HEK293 (cell line): ENCODE results near the gene CCDC38.

Experiments used
- CTCF ChIA-PET: fragments of 350-600 bp; formaldehyde crosslinking; extraction: SDS; loops from one replicate; lab custom pipeline; 2021; ENCODE audit warnings: antibody characterized with exemption; lab: Yijun Ruan, JAX
- POLR2A ChIA-PET: fragments of 300-600 bp; formaldehyde crosslinking; extraction: SDS; loops from one replicate; lab custom pipeline; 2020; ENCODE audit warnings: antibody characterized with exemption, inconsistent platforms; lab: Yijun Ruan, JAX
- H3K27ac ChIP-seq: fragments of 200-500 bp; sonication (Bioruptor generic); 2 replicates; pipeline ENCODE4 v1.5.1; 2014; ENCODE audit warnings: low read depth, low read length, control low read depth, inconsistent platforms; ENCODE audit errors: extremely low read depth
- H3K36me3 ChIP-seq, 2 experiments: fragments of 200-500 bp in 1 of 2; sonication (Bioruptor generic) in 1 of 2; 1 replicate in 1 of 2; 2 replicates in 1 of 2; pipeline ENCODE4 v1.5.1; 2014 to 2017; ENCODE audit warnings: inconsistent platforms in 2 of 2, low read length in 2 of 2; ENCODE audit not compliant: control insufficient read depth in 2 of 2, insufficient read depth in 1 of 2
- H3K4me1 ChIP-seq: fragments of 200-500 bp; sonication (Bioruptor generic); 2 replicates; pipeline ENCODE4 v1.5.1; 2014; ENCODE audit warnings: mild to moderate bottlenecking, low read length, inconsistent platforms; ENCODE audit not compliant: control insufficient read depth, insufficient read depth
- H3K4me3 ChIP-seq: 2 replicates; pipeline ENCODE4 v1.5.1; 2011; ENCODE audit warnings: low read depth, mild to moderate bottlenecking, control low read depth, low read length, moderate library complexity
- H3K9me3 ChIP-seq: fragments of 200-500 bp; sonication (Bioruptor generic); 2 replicates; pipeline ENCODE4 v1.5.1; 2014; ENCODE audit warnings: low read depth, low read length, inconsistent platforms; ENCODE audit not compliant: control insufficient read depth, insufficient read depth
- GLIS1 ChIP-seq: fragments of 450-650 bp; formaldehyde crosslinking; IDR thresholded peaks from 2 replicates; pipeline ENCODE4 v1.5.1; 2016; ENCODE audit warnings: missing biosample characterization, missing genetic modification characterization
- MZF1 ChIP-seq: fragments of 450-650 bp; formaldehyde crosslinking; IDR thresholded peaks from 2 replicates; pipeline ENCODE4 v1.5.1; 2017; ENCODE audit warnings: missing biosample characterization, missing genetic modification characterization, borderline replicate concordance
- PRDM1 ChIP-seq: fragments of 450-650 bp; formaldehyde crosslinking; IDR thresholded peaks from 2 replicates; pipeline ENCODE4; 2016; ENCODE audit warnings: missing biosample characterization, missing genetic modification characterization
- PRDM10 ChIP-seq: fragments of 450-650 bp; formaldehyde crosslinking; IDR thresholded peaks from 2 replicates; pipeline ENCODE4 v1.5.1; 2016; ENCODE audit warnings: missing biosample characterization, missing genetic modification characterization
- ZBTB20 ChIP-seq: fragments of 450-650 bp; formaldehyde crosslinking; IDR thresholded peaks from 2 replicates; pipeline ENCODE4 v1.5.1; 2016; ENCODE audit warnings: missing biosample characterization, missing genetic modification characterization
- ZBTB48 ChIP-seq: fragments of 450-650 bp; formaldehyde crosslinking; IDR thresholded peaks from 2 replicates; pipeline ENCODE4 v1.5.1; 2016; ENCODE audit warnings: missing biosample characterization, missing genetic modification characterization
- ZIC2 ChIP-seq: fragments of 450-650 bp; formaldehyde crosslinking; IDR thresholded peaks from 2 replicates; pipeline ENCODE4 v1.5.1; 2016; ENCODE audit warnings: missing biosample characterization, missing genetic modification characterization
- ZNF157 ChIP-seq: fragments of 450-650 bp; formaldehyde crosslinking; IDR thresholded peaks from 2 replicates; pipeline ENCODE4 v1.5.1; 2016; ENCODE audit warnings: missing biosample characterization, missing genetic modification characterization
- ZNF169 ChIP-seq: fragments of 450-650 bp; formaldehyde crosslinking; IDR thresholded peaks from 2 replicates; pipeline ENCODE4 v1.5.1; 2016; ENCODE audit warnings: missing biosample characterization, missing genetic modification characterization
- ZNF184 ChIP-seq: fragments of 450-650 bp; IDR thresholded peaks from 2 replicates; pipeline ENCODE4 v1.5.1; 2018; ENCODE audit warnings: missing biosample characterization, mild to moderate bottlenecking, missing genetic modification characterization
- ZNF202 ChIP-seq: fragments of 450-650 bp; formaldehyde crosslinking; IDR thresholded peaks from 2 replicates; pipeline ENCODE4 v1.5.1; 2016; ENCODE audit warnings: missing biosample characterization, missing genetic modification characterization, borderline replicate concordance
- ZNF223 ChIP-seq: fragments of 450-650 bp; formaldehyde crosslinking; IDR thresholded peaks from 2 replicates; pipeline ENCODE4 v1.5.1; 2016; ENCODE audit warnings: missing biosample characterization, missing genetic modification characterization
- ZNF266 ChIP-seq: fragments of 450-650 bp; formaldehyde crosslinking; IDR thresholded peaks from 2 replicates; pipeline ENCODE4 v1.5.1; 2016; ENCODE audit warnings: missing biosample characterization, missing genetic modification characterization, low read depth
- ZNF335 ChIP-seq: fragments of 450-650 bp; formaldehyde crosslinking; conservative IDR thresholded peaks from 2 replicates; pipeline ENCODE4 v1.5.1; 2016; ENCODE audit warnings: missing biosample characterization, missing genetic modification characterization
- ZNF366 ChIP-seq: fragments of 450-650 bp; formaldehyde crosslinking; conservative IDR thresholded peaks from 2 replicates; pipeline ENCODE4 v1.5.1; 2016; ENCODE audit warnings: missing biosample characterization, missing genetic modification characterization
- ZNF426 ChIP-seq: fragments of 450-650 bp; formaldehyde crosslinking; IDR thresholded peaks from 2 replicates; pipeline ENCODE4 v1.5.1; 2017; ENCODE audit warnings: missing biosample characterization, missing genetic modification characterization, mild to moderate bottlenecking, inconsistent platforms, moderate library complexity
- ZNF473 ChIP-seq: fragments of 450-650 bp; formaldehyde crosslinking; IDR thresholded peaks from 2 replicates; pipeline ENCODE4 v1.5.1; 2017; ENCODE audit warnings: missing biosample characterization, missing genetic modification characterization
- ZNF548 ChIP-seq: fragments of 450-650 bp; formaldehyde crosslinking; IDR thresholded peaks from 2 replicates; pipeline ENCODE4 v1.5.1; 2016; ENCODE audit warnings: missing biosample characterization, missing genetic modification characterization
- ZNF596 ChIP-seq: fragments of 450-650 bp; IDR thresholded peaks from 2 replicates; pipeline ENCODE4 v1.5.0; 2018; ENCODE audit warnings: missing biosample characterization, mild to moderate bottlenecking, missing genetic modification characterization, moderate library complexity
- ZNF623 ChIP-seq: fragments of 450-650 bp; formaldehyde crosslinking; IDR thresholded peaks from 2 replicates; pipeline ENCODE4 v1.5.1; 2016; ENCODE audit warnings: missing biosample characterization, missing genetic modification characterization
- ZNF658 ChIP-seq: fragments of 450-650 bp; formaldehyde crosslinking; IDR thresholded peaks from 2 replicates; pipeline ENCODE4; 2016; ENCODE audit warnings: missing biosample characterization, missing genetic modification characterization
- ZNF792 ChIP-seq: fragments of 450-650 bp; formaldehyde crosslinking; IDR thresholded peaks from 2 replicates; pipeline ENCODE4 v1.5.1; 2016; ENCODE audit warnings: missing biosample characterization, missing genetic modification characterization
- ZSCAN18 ChIP-seq: fragments of 450-650 bp; formaldehyde crosslinking; IDR thresholded peaks from 2 replicates; pipeline ENCODE4 v1.5.1; 2016; ENCODE audit warnings: missing biosample characterization, missing genetic modification characterization

The CCDC38 gene

GRCh38 chr12:95859947-95860850 lies 82.2 kb downstream of the CCDC38 start:
- Histone ChIP-seq H3K9me3 (peaks cover 3% of the 10 kb centered on the region; the same call in 1 of the 2 replicates), H3K36me3 (peaks cover 37 to 44% of the 10 kb centered on the region in 2 experiments), H3K27ac (peak overlapping the region; percentile 70; the same call in 1 of the 2 replicates), H3K4me3 (peak overlapping the region; percentile 67), H3K4me1 (0 out of 2 replicates have a peak, but pooled peaks cover 6% of the 10 kb centered on the region)
- ChIA-PET POLR2A (interaction anchor here (1.3 kb wide), 1 partner anchor 18 kb away, joined by 3 read pairs; no protein-coding TSS in a partner anchor), CTCF (interaction anchor here (0.6 to 1.0 kb wide), 3 partner anchors 58 to 237 kb away, joined by 3 read pairs; no protein-coding TSS in a partner anchor)
- TF ChIP-seq ZBTB20 (tag by site-specific recombination) (no peak), ZNF184 (tag by site-specific recombination) (no peak), ZNF169 (tag by site-specific recombination) (no peak), ZNF157 (no peak), ZNF202 (no peak), ZNF658 (tag by site-specific recombination) (no peak), PRDM10 (tag by site-specific recombination) (no peak), ZNF266 (tag by site-specific recombination) (no peak), ZNF792 (tag by site-specific recombination) (no peak), ZNF473 (tag by site-specific recombination) (no peak), ZNF623 (tag by site-specific recombination) (no peak), ZNF596 (tag by site-specific recombination) (no peak), ZBTB48 (tag by site-specific recombination) (no peak), ZSCAN18 (tag by site-specific recombination) (no peak), ZNF548 (tag by site-specific recombination) (no peak), ZNF223 (tag by site-specific recombination) (no peak), ZNF426 (tag by site-specific recombination) (no peak), MZF1 (no peak)

- Histone ChIP-seq H3K27ac (peak overlapping the region; percentile 70), H3K36me3 (peaks cover 29 to 35% of the 10 kb centered on the region in 2 experiments), H3K9me3 (peaks cover 3% of the 10 kb centered on the region; the same call in 1 of the 2 replicates), H3K4me1 (0 out of 2 replicates have a peak, but pooled peaks cover 6% of the 10 kb centered on the region), H3K4me3 (peak overlapping the region; percentile 67)
- ChIA-PET CTCF (no interaction called here), POLR2A (no interaction called here)
- TF ChIP-seq ZNF335 (peak; percentile 26; the same call in 1 of the 2 replicates), ZNF366 (tag by site-specific recombination) (0 out of 2 replicates have a peak, but pooled peaks have one; percentile 2), GLIS1 (tag by site-specific recombination) (0 out of 2 replicates have a peak, but pooled peaks have one; percentile 22), ZIC2 (tag by site-specific recombination) (no peak), PRDM1 (tag by site-specific recombination) (peak; percentile 97)
Measured at GRCh38 chr12:95859344-95859816, 83.0 kb downstream of the CCDC38 start.
